K562 treated with DMSO at 1 percent for 4 hours (cell line): ENCODE measurements around the gene TSPY3. TPM values are rescaled to one million over a fixed set of nuclear protein-coding genes. Genes with fewer than 3 reads are reported as not detected.

Source experiments
- total RNA-seq: library from RNA; unstranded; fragments of 300-600 nt; gene quantifications from 2 replicates; pipeline ENCODE4 v1.2.3, GENCODE V29; 2022; ENCODE audit not compliant: insufficient read depth

TSPY3 gene, protein sequence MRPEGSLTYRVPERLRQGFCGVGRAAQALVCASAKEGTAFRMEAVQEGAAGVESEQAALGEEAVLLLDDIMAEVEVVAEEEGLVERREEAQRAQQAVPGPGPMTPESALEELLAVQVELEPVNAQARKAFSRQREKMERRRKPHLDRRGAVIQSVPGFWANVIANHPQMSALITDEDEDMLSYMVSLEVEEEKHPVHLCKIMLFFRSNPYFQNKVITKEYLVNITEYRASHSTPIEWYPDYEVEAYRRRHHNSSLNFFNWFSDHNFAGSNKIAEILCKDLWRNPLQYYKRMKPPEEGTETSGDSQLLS
- not detected in 2 replicates for total RNA-seq

DNA sequence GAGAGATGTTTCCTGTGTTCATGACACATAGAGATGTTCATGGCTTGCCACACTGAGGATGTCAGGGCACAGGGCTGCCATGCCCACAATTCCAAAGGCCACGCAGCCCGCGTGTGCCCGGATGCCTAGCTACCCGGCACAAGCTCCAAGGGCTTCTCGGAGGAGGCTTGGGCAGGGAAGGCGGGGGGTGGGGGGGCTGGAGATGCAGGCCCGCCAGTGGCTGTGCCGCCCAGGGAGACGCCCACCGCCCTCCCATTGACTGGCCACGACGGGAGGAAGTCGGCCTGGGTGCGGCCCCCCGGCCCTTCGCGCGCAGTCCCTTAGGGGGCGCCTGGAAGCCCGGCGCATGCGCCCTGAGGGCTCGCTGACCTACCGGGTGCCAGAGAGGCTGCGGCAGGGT is at the start of gene TSPY3:
Gene TSPY3 (plus strand): TSS at position 301 of the 400 bp plus-strand sequence. CDS start 46 bp downstream, at position 347.

DNA sequence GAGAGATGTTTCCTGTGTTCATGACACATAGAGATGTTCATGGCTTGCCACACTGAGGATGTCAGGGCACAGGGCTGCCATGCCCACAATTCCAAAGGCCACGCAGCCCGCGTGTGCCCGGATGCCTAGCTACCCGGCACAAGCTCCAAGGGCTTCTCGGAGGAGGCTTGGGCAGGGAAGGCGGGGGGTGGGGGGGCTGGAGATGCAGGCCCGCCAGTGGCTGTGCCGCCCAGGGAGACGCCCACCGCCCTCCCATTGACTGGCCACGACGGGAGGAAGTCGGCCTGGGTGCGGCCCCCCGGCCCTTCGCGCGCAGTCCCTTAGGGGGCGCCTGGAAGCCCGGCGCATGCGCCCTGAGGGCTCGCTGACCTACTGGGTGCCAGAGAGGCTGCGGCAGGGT is 40.7 kb upstream of the TSPY3 start, which contains the start of gene TSPY8:
Gene TSPY8 (plus strand): TSS at position 301 of the 400 bp plus-strand sequence. CDS start 46 bp downstream, at position 347.

Other genes starting within 250 kb of the TSPY3 start
- gene TSPY4, start 61.0 kb upstream of the TSPY3 start, total RNA-seq: not detected in 2 replicates
- not detected in 2 replicates for gene TSPY8, start 40.6 kb upstream of the TSPY3 start, total RNA-seq
- not detected in 2 replicates for gene TSPY1, start 68.5 kb downstream of the TSPY3 start, total RNA-seq
- not detected in 2 replicates for gene TSPY9, start 88.8 kb downstream of the TSPY3 start, total RNA-seq
- not detected in 2 replicates for gene TSPY10, start 129.5 kb downstream of the TSPY3 start, total RNA-seq